ENCODE measurements around the gene OR6X1. TPM values are rescaled to one million over a fixed set of nuclear protein-coding genes. Genes with fewer than 3 reads are reported as not detected.

Gene OR6X1
- total RNA-seq, 6 experiments from 2014 or later: not detected

GRCh38 chr11:123742724-123743120 lies 11.6 kb downstream of the OR6X1 start:
- no peaks in the 10 kb centered on the region for H3K36me3 ChIP-seq
- ATAC-seq (no peak), DNase-seq (no peak)
- no peaks in the 10 kb centered on the region for H3K27me3 ChIP-seq
- H3K4me3 ChIP-seq: no peak overlapping the region
- WGBS (ENCODE audit: insufficient coverage, low coverage, low lambda C conversion rate, missing lambda C conversion rate): 60% methylated on average over 3 of the region's 3 CpGs
- H3K27ac ChIP-seq: no peak overlapping the region
- H3K4me1 ChIP-seq: peaks cover 0 to 8% (median 4%) of the 10 kb centered on the region in 4 donors
- no peak for TF ChIP-seq POLR2A (IDR thresholded peaks at IDR 0.05)
- no peak for TF ChIP-seq CTCF (IDR thresholded peaks at IDR 0.05)
- H3K9me3 ChIP-seq: no peaks in the 10 kb centered on the region
- intact Hi-C loops (cut with DNase I): no loop called here

- peak in 3 of 4 donors; percentile 11 to 25 (median 11) for ATAC-seq
These were observed 12.1 kb downstream of the OR6X1 start for GRCh38 chr11:123742031-123742723.

GRCh38 chr11:123741159-123742030 lies 12.9 kb downstream of the OR6X1 start, which contains the start of gene ZNF202:
ZNF202 (minus strand) TSS chr11:123741660; CDS start chr11:123730888, 10,772 bp downstream.
- under 1% methylated on average over 22 of the region's 67 CpGs for WGBS (ENCODE audit: insufficient coverage, low coverage, low lambda C conversion rate, missing lambda C conversion rate)
- ATAC-seq (peak; percentile 99), DNase-seq (peak; percentile 93 to 94 (median 93))
- peak in 2 of 4 donors; percentile 10 to 33 for TF ChIP-seq CTCF (IDR thresholded peaks at IDR 0.05)
- TF ChIP-seq POLR2A (IDR thresholded peaks at IDR 0.05): peak; percentile 58
- no peaks in the 10 kb centered on the region for H3K9me3 ChIP-seq
- H3K4me1 ChIP-seq: peaks cover 0 to 8% (median 4%) of the 10 kb centered on the region in 4 donors
- H3K36me3 ChIP-seq: no peaks in the 10 kb centered on the region
- H3K4me3 ChIP-seq: peak within 1 kb of the TSS; percentile 75 to 98 (median 97)
- peak within 1 kb of the TSS; percentile 44 to 69 (median 55) for H3K27ac ChIP-seq
- intact Hi-C loops (cut with DNase I): no loop called here
- no peaks in the 10 kb centered on the region for H3K27me3 ChIP-seq

More at GRCh38 chr11:123742031-123742723, 12.1 kb downstream of the OR6X1 start:
- Histone ChIP-seq H3K9me3 (no peaks in the 10 kb centered on the region), H3K36me3 (no peaks in the 10 kb centered on the region), H3K27ac (peak overlapping the region in 2 of 3 donors; percentile 55 to 69), H3K4me1 (peaks cover 0 to 8% (median 4%) of the 10 kb centered on the region in 4 donors), H3K27me3 (no peaks in the 10 kb centered on the region), H3K4me3 (peak overlapping the region; percentile 75 to 98 (median 97))
- no peak for TF ChIP-seq POLR2A (IDR thresholded peaks at IDR 0.05)
- TF ChIP-seq CTCF (IDR thresholded peaks at IDR 0.05): no peak
- intact Hi-C loops (cut with DNase I): no loop called here
- no peak for DNase-seq
- 25% methylated on average over 12 of the region's 12 CpGs for WGBS (ENCODE audit: insufficient coverage, low coverage, low lambda C conversion rate, missing lambda C conversion rate)

- DNase-seq (no peak), ATAC-seq (peak in 1 of 4 donors; percentile 2)
- WGBS (ENCODE audit: insufficient coverage, low coverage, low lambda C conversion rate, missing lambda C conversion rate): 0% methylated on average over 6 of the region's 6 CpGs
- Histone ChIP-seq H3K4me3 (peak overlapping the region; percentile 75 to 98 (median 97)), H3K27ac (peak overlapping the region; percentile 44 to 69 (median 55)), H3K9me3 (no peaks in the 10 kb centered on the region), H3K36me3 (no peaks in the 10 kb centered on the region), H3K4me1 (peaks cover 0 to 8% (median 4%) of the 10 kb centered on the region in 4 donors), H3K27me3 (no peaks in the 10 kb centered on the region)
- TF ChIP-seq CTCF (IDR thresholded peaks at IDR 0.05): no peak
- TF ChIP-seq POLR2A (IDR thresholded peaks at IDR 0.05): no peak
- intact Hi-C loops (cut with DNase I): no loop called here
These were observed 13.5 kb downstream of the OR6X1 start for GRCh38 chr11:123740787-123741158.

Data from right lobe of liver (tissue), 6 donors.